ENCODE measurements around the gene EPM2A. TPM values are rescaled to one million over a fixed set of nuclear protein-coding genes. Genes with fewer than 3 reads are reported as not detected.

EPM2A gene
- total RNA-seq, 1 donor from 2014 or later: 14.0 TPM

GRCh38 chr6:145733207-145733606, 2.1 kb downstream of the EPM2A start:
- Histone ChIP-seq H3K27me3 (no peaks in the 10 kb centered on the region), H3K4me3 (no peak overlapping the region), H3K4me1 (peaks cover 10% of the 10 kb centered on the region), H3K9me3 (no peaks in the 10 kb centered on the region), H3K27ac (no peak overlapping the region), H3K36me3 (no peaks in the 10 kb centered on the region)
- intact Hi-C loops (cut with DNase I): loop anchor here (10.0 kb wide), 1 partner anchor 82 kb away; the partner anchor contains the start of gene FBXO30
- TF ChIP-seq POLR2A (IDR thresholded peaks at IDR 0.05): no peak
- TF ChIP-seq POLR2AphosphoS5 (IDR thresholded peaks at IDR 0.05; ENCODE audit: insufficient read depth in 1 of 2, low read depth in 1 of 2): no peak
- no peak for TF ChIP-seq CTCF (IDR thresholded peaks at IDR 0.05)
- DNase-seq (ENCODE audit: extremely low spot score in 2 of 2): no peak

- Histone ChIP-seq H3K36me3 (no peaks in the 10 kb centered on the region), H3K27ac (no peak overlapping the region), H3K4me1 (peaks cover 10% of the 10 kb centered on the region), H3K9me3 (no peaks in the 10 kb centered on the region), H3K4me3 (no peak overlapping the region), H3K27me3 (no peaks in the 10 kb centered on the region)
- TF ChIP-seq CTCF (IDR thresholded peaks at IDR 0.05): no peak
- no peak for TF ChIP-seq POLR2A (IDR thresholded peaks at IDR 0.05)
- TF ChIP-seq POLR2AphosphoS5 (IDR thresholded peaks at IDR 0.05; ENCODE audit: insufficient read depth in 1 of 2, low read depth in 1 of 2): no peak
- DNase-seq (ENCODE audit: extremely low spot score in 2 of 2): no peak
- intact Hi-C loops (cut with DNase I): loop anchor here (10.0 kb wide), 1 partner anchor 83 kb away; the partner anchor contains the start of gene FBXO30
Measured at GRCh38 chr6:145731447-145731846, 3.9 kb downstream of the EPM2A start.

DNA sequence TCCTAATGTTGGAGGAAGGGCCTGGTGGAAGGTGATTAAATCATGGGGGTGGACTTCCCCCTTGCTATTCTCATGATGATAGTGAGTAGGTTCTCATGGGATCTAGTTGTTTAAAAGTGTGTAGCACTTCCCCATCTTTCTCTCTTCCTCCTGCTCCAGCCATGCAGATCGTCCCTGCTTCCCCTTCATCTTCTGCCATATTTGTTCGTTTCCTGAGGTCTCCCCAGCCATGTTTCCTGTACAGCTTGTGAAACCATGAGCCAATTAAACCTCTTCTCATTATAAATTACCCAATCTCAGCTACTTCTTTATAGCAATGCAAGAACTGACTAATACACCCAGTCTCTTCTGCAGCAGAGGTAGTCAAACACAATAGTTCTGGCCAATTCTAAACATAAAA, 5.4 kb downstream of the EPM2A start:
- H3K4me3 ChIP-seq: no peak overlapping the region
- intact Hi-C loops (cut with DNase I): loop anchor here (10.0 kb wide), 1 partner anchor 85 kb away; the partner anchor contains the start of gene FBXO30
- no peak for TF ChIP-seq POLR2A (IDR thresholded peaks at IDR 0.05)
- no peak for TF ChIP-seq CTCF (IDR thresholded peaks at IDR 0.05)
- no peak for TF ChIP-seq POLR2AphosphoS5 (IDR thresholded peaks at IDR 0.05; ENCODE audit: insufficient read depth in 1 of 2, low read depth in 1 of 2)

DNA sequence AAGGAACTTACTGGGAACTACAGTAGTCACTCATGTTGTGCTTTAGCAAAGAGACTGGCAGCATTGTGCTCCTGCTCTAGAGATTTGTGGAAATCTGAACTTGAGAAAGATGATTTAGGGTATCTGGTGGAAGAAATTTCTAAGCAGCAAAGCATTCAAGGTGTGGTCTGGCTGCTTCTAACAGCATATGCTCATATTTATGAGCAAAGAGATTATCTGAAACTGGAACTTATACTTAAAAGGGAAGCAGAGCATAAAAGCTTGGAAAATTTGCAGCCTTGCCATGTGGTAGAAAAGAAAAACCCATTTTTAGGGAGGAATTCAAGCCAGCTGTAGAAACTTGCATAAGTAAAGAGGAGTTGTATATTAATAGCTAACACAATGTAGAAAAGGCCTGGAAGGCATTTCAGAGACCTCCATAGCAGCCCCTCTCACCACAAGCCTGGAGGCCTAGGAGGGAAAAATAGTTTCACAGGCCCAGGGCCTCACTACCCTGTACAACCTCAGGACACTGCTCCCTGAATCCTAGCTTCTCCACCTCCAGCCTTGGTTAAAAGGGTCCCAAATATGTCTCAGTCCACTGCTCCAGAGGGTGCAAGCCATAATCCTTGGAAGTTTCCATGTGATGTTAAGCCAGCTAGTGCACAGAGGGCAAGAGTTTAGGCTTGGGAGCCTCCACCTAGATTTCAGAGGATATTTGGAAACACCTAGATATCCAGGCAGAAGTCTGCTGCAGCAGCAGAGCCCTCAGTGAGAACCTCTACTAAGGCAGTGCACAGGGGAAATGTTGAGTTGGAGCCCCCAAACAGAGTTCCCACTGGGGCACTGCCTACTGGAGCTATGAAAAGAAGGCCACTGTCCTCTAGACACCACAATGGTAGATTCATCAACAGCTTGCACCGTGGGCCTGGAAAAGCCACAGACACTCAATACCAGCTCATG, 6.6 kb downstream of the EPM2A start:
- no peak for DNase-seq (ENCODE audit: extremely low spot score in 2 of 2)
- no peaks in the 10 kb centered on the region for H3K36me3 ChIP-seq
- no peaks in the 10 kb centered on the region for H3K27me3 ChIP-seq
- peaks cover 2% of the 10 kb centered on the region for H3K4me1 ChIP-seq
- H3K9me3 ChIP-seq: no peaks in the 10 kb centered on the region
- no peak for TF ChIP-seq POLR2AphosphoS5 (IDR thresholded peaks at IDR 0.05; ENCODE audit: insufficient read depth in 1 of 2, low read depth in 1 of 2)
- no peak for TF ChIP-seq CTCF (IDR thresholded peaks at IDR 0.05)
- no peak for TF ChIP-seq POLR2A (IDR thresholded peaks at IDR 0.05)
- H3K27ac ChIP-seq: no peak overlapping the region
- intact Hi-C loops (cut with DNase I): no loop called here
- no peak overlapping the region for H3K4me3 ChIP-seq

More for the DNA sequence above, 5.4 kb downstream of the EPM2A start:
- no peaks in the 10 kb centered on the region for H3K36me3 ChIP-seq
- H3K4me1 ChIP-seq: peaks cover 10% of the 10 kb centered on the region
- no peaks in the 10 kb centered on the region for H3K9me3 ChIP-seq
- H3K27ac ChIP-seq: no peak overlapping the region
- DNase-seq (ENCODE audit: extremely low spot score in 2 of 2): no peak
- H3K27me3 ChIP-seq: no peaks in the 10 kb centered on the region

Data from vagina (tissue), 2 donors.